Mucosa of descending colon (tissue), 3 donors: Measurements from ENCODE around the gene SPTSSA. TPM values are rescaled to one million over a fixed set of nuclear protein-coding genes. Genes with fewer than 3 reads are reported as not detected.
"Not testable (repeated sequence)": the region's sequence is repeated elsewhere in the genome, so short reads cannot be mapped to it uniquely, and the experiment has no call there.

Experiments
- ATAC-seq: fragments of 200-7000 bp; cut with Tn5 transposase; one replicate; pipeline ENCODE4 v1.9.1; 2020; ENCODE audit warnings: mild to moderate bottlenecking, moderate library complexity
- DNase-seq, 3 donors: peaks; one replicate each; pipeline ENCODE4 v3.0.0-alpha.2; 2020
- H3K36me3 ChIP-seq: fragments of 200-600 bp; one replicate; pipeline ENCODE4 v1.8.0; 2021; ENCODE audit warnings: low read depth, mild to moderate bottlenecking
- H3K4me1 ChIP-seq: fragments of 200-600 bp; one replicate; pipeline ENCODE4 v1.8.0; 2021; ENCODE audit warnings: low read depth, mild to moderate bottlenecking
- H3K4me3 ChIP-seq: fragments of 200-600 bp; one replicate; pipeline ENCODE4 v1.8.0; 2021; ENCODE audit warnings: mild to moderate bottlenecking
- H3K9me3 ChIP-seq: fragments of 200-600 bp; one replicate; pipeline ENCODE4 v1.8.0; 2021; ENCODE audit warnings: mild to moderate bottlenecking
- intact Hi-C, 2 donors: fragments of 100-400 bp; cut with DNase I in 1 of 2; cut with micrococcal nuclease in 1 of 2; formaldehyde crosslinking; loops; one replicate each; pipeline versions ENCODE4 v1.11.0 to v1.11.1; 2022; cut with DNase I, micrococcal nuclease
- total RNA-seq, 3 donors: library from RNA; stranded (reverse); fragmentation: NEBNext Ultra II Directional in 2 of 3; extraction: Animal tissue kit (Norgen Biotek cat#: 25700) in 2 of 3; gene quantifications; one replicate each; pipeline versions ENCODE4 v1.2.1 to v1.2.4, GENCODE V29; 2021 to 2023
- TF ChIP-seq, protein P1 (sequence below): fragments of 200-600 bp; IDR thresholded peaks from one replicate; pipeline ENCODE4 v1.8.0; 2022; ENCODE audit warnings: antibody characterized with exemption, mild to moderate bottlenecking
- donor health status: DM: no; HTN: no; CAD: no; lungs with moderate emphysema.
- donor health status: DM: no; HTN: no; CAD: no.
- donor health status: DM: no; HTN: yes; CAD: no.

Gene SPTSSA
- total RNA-seq, 3 donors from 2014 or later: 39.0 to 63.9 (median 44.2) TPM

DNA sequence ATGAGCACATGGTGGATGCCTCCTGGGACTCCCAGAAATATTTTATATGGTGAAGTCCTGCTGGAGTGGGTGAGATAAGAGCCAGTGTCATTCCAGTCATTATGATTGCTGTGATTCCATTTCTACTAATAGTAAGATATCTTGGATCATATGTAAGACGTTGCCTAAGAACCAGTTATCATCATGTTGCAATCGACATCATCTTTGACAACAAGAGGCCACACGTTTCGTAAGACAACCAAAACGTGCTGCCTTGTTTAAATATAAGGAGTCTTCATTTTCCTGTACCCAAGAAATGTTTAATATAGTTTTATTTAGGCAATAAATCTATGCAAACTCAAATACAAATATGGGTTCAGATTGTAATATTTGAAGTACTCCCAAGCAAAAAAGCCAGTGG lies 58.4 kb downstream of the SPTSSA start:
- Histone ChIP-seq H3K4me1 (no peaks in the 10 kb centered on the region), H3K36me3 (no peaks in the 10 kb centered on the region), H3K9me3 (no peaks in the 10 kb centered on the region), H3K4me3 (no peak overlapping the region)
- DNase-seq (no peak), ATAC-seq (no peak)
- intact Hi-C loops: no loop called here
- TF ChIP-seq, protein P1, sequence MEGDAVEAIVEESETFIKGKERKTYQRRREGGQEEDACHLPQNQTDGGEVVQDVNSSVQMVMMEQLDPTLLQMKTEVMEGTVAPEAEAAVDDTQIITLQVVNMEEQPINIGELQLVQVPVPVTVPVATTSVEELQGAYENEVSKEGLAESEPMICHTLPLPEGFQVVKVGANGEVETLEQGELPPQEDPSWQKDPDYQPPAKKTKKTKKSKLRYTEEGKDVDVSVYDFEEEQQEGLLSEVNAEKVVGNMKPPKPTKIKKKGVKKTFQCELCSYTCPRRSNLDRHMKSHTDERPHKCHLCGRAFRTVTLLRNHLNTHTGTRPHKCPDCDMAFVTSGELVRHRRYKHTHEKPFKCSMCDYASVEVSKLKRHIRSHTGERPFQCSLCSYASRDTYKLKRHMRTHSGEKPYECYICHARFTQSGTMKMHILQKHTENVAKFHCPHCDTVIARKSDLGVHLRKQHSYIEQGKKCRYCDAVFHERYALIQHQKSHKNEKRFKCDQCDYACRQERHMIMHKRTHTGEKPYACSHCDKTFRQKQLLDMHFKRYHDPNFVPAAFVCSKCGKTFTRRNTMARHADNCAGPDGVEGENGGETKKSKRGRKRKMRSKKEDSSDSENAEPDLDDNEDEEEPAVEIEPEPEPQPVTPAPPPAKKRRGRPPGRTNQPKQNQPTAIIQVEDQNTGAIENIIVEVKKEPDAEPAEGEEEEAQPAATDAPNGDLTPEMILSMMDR: no peak

DNA sequence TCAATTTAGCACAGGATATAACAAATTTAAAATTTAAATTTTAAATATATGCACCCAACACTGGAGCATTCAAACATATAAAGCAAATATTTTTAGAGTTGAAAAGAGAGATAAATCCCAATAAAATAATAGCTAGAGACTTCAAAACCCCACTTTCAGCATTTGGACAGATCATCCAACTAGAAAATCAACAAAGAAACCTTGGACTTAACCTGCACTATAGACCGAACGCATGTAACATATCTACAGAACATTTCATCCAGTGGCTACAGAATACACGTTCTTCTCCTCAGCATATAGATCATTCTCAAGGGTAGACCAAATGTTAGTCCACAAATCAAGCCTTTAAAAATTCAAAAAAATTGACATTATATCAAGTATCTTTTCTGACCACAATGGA lies 64.0 kb downstream of the SPTSSA start:
- intact Hi-C loops: no loop called here
- no peak for ATAC-seq
- TF ChIP-seq, protein P1: no peak
- H3K9me3 ChIP-seq: no peaks in the 10 kb centered on the region
- H3K4me1 ChIP-seq: no peaks in the 10 kb centered on the region
- no peaks in the 10 kb centered on the region for H3K36me3 ChIP-seq
- H3K4me3 ChIP-seq: no peak overlapping the region
- DNase-seq: no peak

DNA sequence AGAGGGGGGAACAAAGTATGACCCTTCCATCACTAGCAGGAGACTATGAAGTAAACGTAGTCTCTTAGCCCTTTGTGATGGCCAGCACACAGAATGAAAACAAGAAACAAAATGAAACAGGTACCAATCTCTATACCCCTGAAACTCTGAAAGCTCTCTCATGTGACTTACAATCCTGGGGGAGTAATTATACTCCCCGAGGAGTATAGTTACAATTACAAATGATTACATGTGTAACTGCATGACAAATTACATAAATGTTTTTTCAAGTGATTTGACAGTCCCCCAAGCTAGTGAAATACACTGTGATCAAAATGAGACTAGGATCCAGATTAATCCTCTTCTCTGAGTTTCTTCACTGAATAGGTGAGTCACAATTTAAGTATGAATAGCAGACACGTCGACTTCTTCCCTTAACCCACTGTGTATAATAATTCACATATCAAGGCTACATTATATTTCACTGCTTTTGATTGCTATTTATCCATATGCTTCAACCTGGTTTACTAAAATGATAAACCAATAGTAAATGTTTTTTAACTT lies 74.0 kb downstream of the SPTSSA start:
- Histone ChIP-seq H3K36me3 (no peaks in the 10 kb centered on the region), H3K4me1 (no peaks in the 10 kb centered on the region), H3K9me3 (no peaks in the 10 kb centered on the region), H3K4me3 (no peak overlapping the region)
- intact Hi-C loops: no loop called here
- TF ChIP-seq, protein P1: no peak
- ATAC-seq: no peak
- DNase-seq: no peak

DNA sequence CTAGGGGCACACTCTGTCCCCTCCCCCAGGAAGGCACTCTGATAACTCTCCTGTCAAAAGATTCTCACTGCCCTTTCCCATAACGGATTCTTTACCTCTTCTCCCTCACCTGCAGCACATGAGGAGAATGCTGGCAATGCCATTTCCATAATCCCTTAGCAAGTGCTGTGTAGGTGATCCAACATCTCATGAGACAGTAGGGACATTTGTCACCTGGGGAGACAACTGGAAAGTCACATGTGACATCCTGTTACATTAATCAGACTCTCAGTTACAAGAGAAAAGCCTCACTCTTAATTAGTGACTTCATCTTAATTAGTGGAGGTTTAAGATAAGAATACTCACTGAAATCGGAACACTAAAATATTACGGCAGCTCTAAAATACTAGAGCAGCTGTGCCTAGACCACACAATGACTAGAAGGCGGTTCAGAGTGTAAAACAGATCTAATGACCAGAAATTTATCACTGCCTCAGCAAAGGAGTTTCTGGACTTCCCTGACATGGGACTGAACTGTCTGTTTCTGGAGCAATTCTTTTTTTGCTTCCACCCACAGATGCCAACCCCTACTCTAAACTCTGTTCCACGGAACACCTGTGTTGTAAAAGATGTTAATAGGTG lies 75.1 kb downstream of the SPTSSA start:
- H3K9me3 ChIP-seq: no peaks in the 10 kb centered on the region
- DNase-seq: no peak
- TF ChIP-seq, protein P1: no peak
- H3K36me3 ChIP-seq: no peaks in the 10 kb centered on the region
- no peak overlapping the region for H3K4me3 ChIP-seq
- no peak for ATAC-seq
- intact Hi-C loops: no loop called here
- no peaks in the 10 kb centered on the region for H3K4me1 ChIP-seq

DNA sequence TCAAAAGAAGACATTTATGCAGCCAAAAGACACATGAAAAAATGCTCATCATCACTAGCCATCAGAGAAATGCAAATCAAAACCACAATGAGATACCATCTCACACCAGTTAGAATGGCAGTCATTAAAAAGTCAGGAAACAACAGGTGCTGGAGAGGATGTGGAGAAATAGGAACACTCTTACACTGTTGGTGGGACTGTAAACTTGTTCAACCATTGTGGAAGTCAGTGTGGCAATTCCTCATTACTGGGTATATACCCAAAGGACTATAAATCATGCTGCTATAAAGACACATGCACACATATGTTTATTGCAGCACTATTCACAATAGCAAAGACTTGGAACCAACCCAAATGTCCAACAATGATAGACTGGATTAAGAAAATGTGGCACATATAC lies 76.2 kb downstream of the SPTSSA start:
- H3K9me3 ChIP-seq, H3K36me3 ChIP-seq, H3K4me3 ChIP-seq, intact Hi-C loops, H3K4me1 ChIP-seq, DNase-seq: not testable (repeated sequence)
- peak; percentile 41 for ATAC-seq

DNA sequence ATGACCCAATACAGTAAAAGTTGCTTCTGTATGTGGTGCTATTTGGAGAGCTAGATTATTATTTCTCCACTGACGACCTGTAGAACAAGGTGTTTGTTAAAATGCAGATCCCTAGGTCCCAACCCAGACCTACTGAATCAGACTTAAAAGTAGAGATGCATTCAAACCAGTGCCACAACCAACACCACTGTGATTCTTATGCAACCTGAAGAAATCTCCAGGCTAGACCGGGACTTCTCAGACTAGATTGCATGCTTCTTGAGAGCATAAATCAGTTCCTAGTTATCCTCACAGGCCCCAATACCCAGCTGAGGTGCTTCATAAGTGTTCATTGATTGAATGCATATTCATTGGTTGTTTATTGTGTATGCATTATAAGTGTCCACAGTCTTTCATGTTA lies 78.2 kb downstream of the SPTSSA start:
- no peak for DNase-seq
- Histone ChIP-seq H3K9me3 (no peaks in the 10 kb centered on the region), H3K4me1 (no peaks in the 10 kb centered on the region), H3K36me3 (no peaks in the 10 kb centered on the region), H3K4me3 (no peak overlapping the region)
- intact Hi-C loops: no loop called here
- ATAC-seq: no peak
- TF ChIP-seq, protein P1: no peak

Other genes starting within 250 kb of the SPTSSA start
- 10 to 100 TPM; 43.4 to 78.0 (median 66.0) TPM for gene EAPP, start 77.5 kb upstream of the SPTSSA start, total RNA-seq
- 10 to 100 TPM; 70.9 to 79.9 (median 75.7) TPM for gene SNX6, start 167.9 kb upstream of the SPTSSA start, total RNA-seq